AG04450 (cell line): Measurements from ENCODE around the gene SLC2A9. TPM values are rescaled to one million over a fixed set of nuclear protein-coding genes. Genes with fewer than 3 reads are reported as not detected.

Experiments
- CTCF ChIA-PET: fragments of 300-600, 350-600 bp; formaldehyde crosslinking; extraction: SDS; loops from one replicate; lab custom pipeline; 2022; ENCODE audit warnings: antibody characterized with exemption, inconsistent platforms; lab: Charles Lee
- POLR2A ChIA-PET: fragments of 350-600 bp; formaldehyde crosslinking; extraction: SDS; loops from one replicate; lab custom pipeline; 2021; ENCODE audit warnings: antibody characterized with exemption, inconsistent platforms; lab: Yijun Ruan, JAX
- DNase-seq: peaks from one replicate; pipeline ENCODE4 v3.0.0-alpha.2; 2011; ENCODE audit warnings: low read depth, low spot score
- H3K27ac ChIP-seq: one replicate; pipeline ENCODE4 v1.5.1; 2012; ENCODE audit warnings: low read depth, low read length, control low read depth
- H3K27me3 ChIP-seq: one replicate; pipeline ENCODE4 v1.6.0; 2012; ENCODE audit warnings: low read length; ENCODE audit not compliant: control insufficient read depth, insufficient read depth
- H3K4me3 ChIP-seq: 2 replicates; pipeline ENCODE4 v1.5.1; 2011; ENCODE audit warnings: mild to moderate bottlenecking, low read depth, low read length, control low read depth
- H3K9me3 ChIP-seq: 2 replicates; pipeline ENCODE4 v1.5.1; 2012; ENCODE audit warnings: low read length; ENCODE audit not compliant: control insufficient read depth, insufficient read depth
- CTCF ChIP-seq: IDR thresholded peaks from 2 replicates; pipeline ENCODE4 v1.5.1; 2011; ENCODE audit warnings: low read depth, low read length, control low read depth, inconsistent platforms
- polyA plus RNA-seq: library from polyadenylated mRNA; depleted of rRNA; stranded (reverse); fragments of >200 nt; gene quantifications from 2 replicates; pipeline ENCODE4 v1.2.3, GENCODE V29; 2011

SLC2A9 gene
- polyA plus RNA-seq, 1 experiment: 2.4 TPM

DNA sequence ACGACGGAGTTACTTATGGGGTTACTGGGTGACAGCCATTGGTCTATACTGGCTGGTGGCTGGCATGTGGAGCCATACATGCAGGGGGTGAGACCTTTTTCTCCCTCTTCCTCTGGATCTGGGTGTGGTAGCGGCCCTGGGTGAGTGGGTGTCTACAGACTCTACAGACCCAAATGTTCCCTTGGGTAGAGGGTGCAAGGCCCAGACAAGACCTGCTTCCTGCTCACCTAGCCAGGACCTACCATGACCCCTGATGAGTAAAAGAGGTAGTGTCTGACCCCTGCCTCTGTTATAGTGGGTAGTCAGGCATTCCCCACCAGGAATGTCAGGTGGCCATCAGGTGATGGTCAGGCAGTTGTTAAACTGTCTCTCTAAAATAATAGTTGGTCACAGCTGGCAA, 66.8 kb downstream of the SLC2A9 start:
- CTCF ChIA-PET: no interaction called here
- POLR2A ChIA-PET: no interaction called here
- TF ChIP-seq CTCF: no peak

DNA sequence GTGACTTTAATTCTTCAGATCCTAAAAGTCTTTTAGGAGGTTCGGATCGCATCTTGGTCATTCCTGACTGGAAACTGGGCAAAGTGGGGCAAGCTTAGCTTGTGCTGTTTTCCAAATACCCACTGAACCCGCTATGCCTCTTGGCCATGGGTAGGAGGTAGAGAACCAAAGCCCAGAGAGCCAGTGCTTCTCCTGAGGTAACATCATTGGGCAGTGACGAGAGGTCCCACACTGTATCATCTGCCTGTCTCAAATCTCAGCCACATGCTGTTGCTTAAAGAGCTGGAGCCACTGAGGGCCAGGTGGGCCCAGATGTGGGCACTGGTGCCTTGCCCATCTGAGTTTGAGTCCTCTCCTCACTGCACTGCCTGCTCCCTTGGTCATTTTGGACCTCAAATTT, 68.2 kb downstream of the SLC2A9 start:
- no peak for TF ChIP-seq CTCF
- no peak overlapping the region for H3K4me3 ChIP-seq
- H3K27ac ChIP-seq: no peak overlapping the region
- ChIA-PET CTCF (no interaction called here), POLR2A (no interaction called here)
- H3K27me3 ChIP-seq: no peaks in the 10 kb centered on the region
- DNase-seq: no peak
- peaks cover 5% of the 10 kb centered on the region for H3K9me3 ChIP-seq

More for the DNA sequence above, 66.8 kb downstream of the SLC2A9 start:
- peaks cover 5% of the 10 kb centered on the region for H3K9me3 ChIP-seq
- no peak overlapping the region for H3K4me3 ChIP-seq
- H3K27ac ChIP-seq: no peak overlapping the region
- H3K27me3 ChIP-seq: no peaks in the 10 kb centered on the region
- no peak for DNase-seq

DNA sequence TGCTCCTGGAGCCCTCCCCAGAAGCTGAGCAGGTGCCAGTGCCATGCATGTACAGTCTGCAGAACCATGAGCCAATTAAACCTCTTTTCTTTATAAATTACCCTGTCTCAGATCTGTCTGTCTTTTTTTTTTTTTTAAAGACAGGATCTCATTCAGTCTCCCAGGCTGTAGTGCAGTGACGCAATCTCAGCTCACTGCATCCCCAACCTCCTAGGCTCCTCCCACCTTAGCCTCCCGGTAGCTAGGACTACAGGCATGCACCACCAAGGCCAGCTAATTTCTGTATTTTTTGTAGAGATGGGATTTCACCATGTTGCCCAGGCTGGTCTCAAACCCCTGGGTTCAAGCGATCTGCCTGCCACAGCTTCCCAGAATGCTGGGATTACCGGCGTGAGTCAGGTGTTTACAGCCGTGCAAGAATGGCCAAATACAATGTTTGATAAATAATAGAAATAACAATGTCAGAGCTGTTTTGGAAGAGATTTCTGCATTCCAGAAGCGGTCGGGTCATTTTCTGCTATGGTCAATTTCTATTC, 68.8 kb downstream of the SLC2A9 start:
- TF ChIP-seq CTCF: no peak
- POLR2A ChIA-PET: no interaction called here
- no peak overlapping the region for H3K4me3 ChIP-seq
- H3K27ac ChIP-seq: no peak overlapping the region
- H3K9me3 ChIP-seq: peaks cover 5% of the 10 kb centered on the region
- H3K27me3 ChIP-seq: no peaks in the 10 kb centered on the region
- no peak for DNase-seq
- CTCF ChIA-PET: no interaction called here

- POLR2A ChIA-PET: no interaction called here
- Histone ChIP-seq H3K27ac (no peak overlapping the region), H3K4me3 (no peak overlapping the region), H3K27me3 (no peaks in the 10 kb centered on the region), H3K9me3 (peaks cover 5% of the 10 kb centered on the region; the same call in 1 of the 2 replicates)
- CTCF ChIA-PET: no interaction called here
- no peak for TF ChIP-seq CTCF
- DNase-seq: no peak
These were observed 71.7 kb downstream of the SLC2A9 start for GRCh38 chr4:9949573-9949972.

- no peak overlapping the region for H3K27ac ChIP-seq
- TF ChIP-seq CTCF: no peak
- POLR2A ChIA-PET: no interaction called here
- peaks cover 3% of the 10 kb centered on the region; the same call in 1 of the 2 replicates for H3K9me3 ChIP-seq
- CTCF ChIA-PET: no interaction called here
- no peaks in the 10 kb centered on the region for H3K27me3 ChIP-seq
- DNase-seq: no peak
- H3K4me3 ChIP-seq: no peak overlapping the region
These were observed 73.9 kb downstream of the SLC2A9 start for GRCh38 chr4:9947168-9948062.
